ENCODE data around the gene SPIC.
A peak's percentile ranks its signal among the peaks of the same experiment; 100 is the strongest.
"Not testable (repeated sequence)": the region's sequence is repeated elsewhere in the genome, so short reads cannot be mapped to it uniquely, and the experiment has no call there.

SPIC gene

GRCh38 chr12:101474711-101475386, at the start of gene SPIC:
Gene SPIC, plus strand, starts transcription at chr12:101475336. Its CDS starts 1,569 bp downstream, at chr12:101476905.
- ATAC-seq = no peak
- DNase-seq = no peak
- no peak within 1 kb of the TSS for H3K27ac Mint-ChIP-seq
- H3K4me3 Mint-ChIP-seq = no peak within 1 kb of the TSS
- H3K27me3 Mint-ChIP-seq = peaks cover 3% of the 10 kb centered on the region
- H3K9me3 Mint-ChIP-seq = no peaks in the 10 kb centered on the region
- no peaks in the 10 kb centered on the region for H3K4me1 Mint-ChIP-seq
- H3K36me3 Mint-ChIP-seq (ENCODE audit: low read depth) = no peaks in the 10 kb centered on the region

GRCh38 chr12:101430456-101430855, 44.7 kb upstream of the SPIC start:
- H3K27me3 Mint-ChIP-seq = peaks cover 7% of the 10 kb centered on the region
- H3K27ac Mint-ChIP-seq = no peak overlapping the region
- no peak overlapping the region for H3K4me3 Mint-ChIP-seq
- H3K4me1 Mint-ChIP-seq = no peaks in the 10 kb centered on the region
- H3K36me3 Mint-ChIP-seq (ENCODE audit: low read depth) = no peaks in the 10 kb centered on the region
- no peak for ATAC-seq
- no peak for DNase-seq
- no peaks in the 10 kb centered on the region for H3K9me3 Mint-ChIP-seq

- ATAC-seq (no peak), DNase-seq (no peak)
- no peak overlapping the region for H3K27ac Mint-ChIP-seq
- H3K4me1 Mint-ChIP-seq = no peaks in the 10 kb centered on the region
- H3K36me3 Mint-ChIP-seq (ENCODE audit: low read depth) = no peaks in the 10 kb centered on the region
- H3K27me3 Mint-ChIP-seq = peaks cover 7% of the 10 kb centered on the region
- no peaks in the 10 kb centered on the region for H3K9me3 Mint-ChIP-seq
- H3K4me3 Mint-ChIP-seq = no peak overlapping the region
These were observed 39.0 kb upstream of the SPIC start for GRCh38 chr12:101436136-101436535.

GRCh38 chr12:101439236-101439635, 35.9 kb upstream of the SPIC start:
- H3K36me3 Mint-ChIP-seq (ENCODE audit: low read depth) = no peaks in the 10 kb centered on the region
- no peak for DNase-seq
- no peak overlapping the region for H3K4me3 Mint-ChIP-seq
- H3K9me3 Mint-ChIP-seq = no peaks in the 10 kb centered on the region
- ATAC-seq = no peak
- no peak overlapping the region for H3K27ac Mint-ChIP-seq
- no peaks in the 10 kb centered on the region for H3K4me1 Mint-ChIP-seq
- peaks cover 3% of the 10 kb centered on the region for H3K27me3 Mint-ChIP-seq

GRCh38 chr12:101441461-101442224, 33.5 kb upstream of the SPIC start:
- Mint-ChIP-seq H3K4me1 (no peaks in the 10 kb centered on the region), H3K9me3 (no peaks in the 10 kb centered on the region), H3K4me3 (no peak overlapping the region), H3K27ac (no peak overlapping the region), H3K36me3 (ENCODE audit: low read depth) (no peaks in the 10 kb centered on the region), H3K27me3 (no peaks in the 10 kb centered on the region)
- DNase-seq (no peak), ATAC-seq (no peak)

- Mint-ChIP-seq H3K4me1 (peaks cover 8% of the 10 kb centered on the region), H3K4me3 (no peak overlapping the region), H3K36me3 (ENCODE audit: low read depth) (peaks cover 5% of the 10 kb centered on the region), H3K27ac (peak overlapping the region; percentile 68), H3K9me3 (peaks cover 11% of the 10 kb centered on the region), H3K27me3 (no peaks in the 10 kb centered on the region)
- ATAC-seq (no peak), DNase-seq (peak; percentile 6)
These were observed 19.5 kb upstream of the SPIC start for GRCh38 chr12:101455685-101456084.

GRCh38 chr12:101459642-101460346, 15.3 kb upstream of the SPIC start:
- H3K4me3 Mint-ChIP-seq = no peak overlapping the region
- H3K27me3 Mint-ChIP-seq = no peaks in the 10 kb centered on the region
- H3K9me3 Mint-ChIP-seq = peaks cover 11% of the 10 kb centered on the region
- peaks cover 5% of the 10 kb centered on the region for H3K36me3 Mint-ChIP-seq (ENCODE audit: low read depth)
- ATAC-seq (no peak), DNase-seq (no peak)
- H3K27ac Mint-ChIP-seq = no peak overlapping the region
- H3K4me1 Mint-ChIP-seq = peaks cover 8% of the 10 kb centered on the region

GRCh38 chr12:101468948-101469347, 6.2 kb upstream of the SPIC start:
- no peak for ATAC-seq
- Mint-ChIP-seq H3K4me3 (no peak overlapping the region), H3K27ac (no peak overlapping the region), H3K9me3 (no peaks in the 10 kb centered on the region), H3K4me1 (peaks cover 2% of the 10 kb centered on the region), H3K36me3 (ENCODE audit: low read depth) (no peaks in the 10 kb centered on the region), H3K27me3 (peaks cover 3% of the 10 kb centered on the region)
- DNase-seq = no peak

- H3K36me3 Mint-ChIP-seq (ENCODE audit: low read depth) = no peaks in the 10 kb centered on the region
These were observed 4.2 kb upstream of the SPIC start for GRCh38 chr12:101470939-101471338.

GRCh38 chr12:101471878-101472277, 3.3 kb upstream of the SPIC start:
- not testable (repeated sequence) for H3K36me3 Mint-ChIP-seq (ENCODE audit: low read depth); H3K27ac Mint-ChIP-seq; ATAC-seq; H3K27me3 Mint-ChIP-seq; H3K9me3 Mint-ChIP-seq; DNase-seq; H3K4me3 Mint-ChIP-seq; H3K4me1 Mint-ChIP-seq

More at GRCh38 chr12:101470939-101471338, 4.2 kb upstream of the SPIC start:
- no peak overlapping the region for H3K4me3 Mint-ChIP-seq
- no peaks in the 10 kb centered on the region for H3K4me1 Mint-ChIP-seq
- ATAC-seq (no peak), DNase-seq (no peak)
- no peaks in the 10 kb centered on the region for H3K9me3 Mint-ChIP-seq
- H3K27me3 Mint-ChIP-seq = peaks cover 3% of the 10 kb centered on the region
- H3K27ac Mint-ChIP-seq = no peak overlapping the region

- H3K4me1 Mint-ChIP-seq = no peaks in the 10 kb centered on the region
These were observed 888 bp upstream of the SPIC start for GRCh38 chr12:101474248-101474647.

GRCh38 chr12:101475751-101476305, 692 bp downstream of the SPIC start:
- no peaks in the 10 kb centered on the region for H3K36me3 Mint-ChIP-seq (ENCODE audit: low read depth)
- no peaks in the 10 kb centered on the region for H3K9me3 Mint-ChIP-seq
- no peak overlapping the region for H3K4me3 Mint-ChIP-seq
- ATAC-seq = no peak
- peaks cover 3% of the 10 kb centered on the region for H3K27me3 Mint-ChIP-seq
- no peak overlapping the region for H3K27ac Mint-ChIP-seq
- H3K4me1 Mint-ChIP-seq = no peaks in the 10 kb centered on the region
- DNase-seq = no peak

More at GRCh38 chr12:101474248-101474647, 888 bp upstream of the SPIC start:
- Mint-ChIP-seq H3K9me3 (no peaks in the 10 kb centered on the region), H3K27me3 (peaks cover 3% of the 10 kb centered on the region), H3K27ac (no peak overlapping the region), H3K4me3 (no peak overlapping the region), H3K36me3 (ENCODE audit: low read depth) (no peaks in the 10 kb centered on the region)
- no peak for DNase-seq
- no peak for ATAC-seq

- Mint-ChIP-seq H3K9me3 (no peaks in the 10 kb centered on the region), H3K36me3 (ENCODE audit: low read depth) (no peaks in the 10 kb centered on the region), H3K4me1 (no peaks in the 10 kb centered on the region), H3K27ac (no peak overlapping the region), H3K4me3 (no peak overlapping the region), H3K27me3 (no peaks in the 10 kb centered on the region)
- DNase-seq (no peak), ATAC-seq (no peak)
These were observed 5.7 kb downstream of the SPIC start for GRCh38 chr12:101480849-101481248.

- Mint-ChIP-seq H3K4me1 (no peaks in the 10 kb centered on the region), H3K9me3 (no peaks in the 10 kb centered on the region), H3K27ac (no peak overlapping the region), H3K36me3 (ENCODE audit: low read depth) (no peaks in the 10 kb centered on the region), H3K27me3 (peaks cover 3% of the 10 kb centered on the region), H3K4me3 (no peak overlapping the region)
- no peak for ATAC-seq
- no peak for DNase-seq
These were observed 9.9 kb downstream of the SPIC start for GRCh38 chr12:101485021-101485420.
